KOPT-K1 (cell line): Measurements from ENCODE around the gene FDCSP.
"Not testable (repeated sequence)": the region's sequence is repeated elsewhere in the genome, so short reads cannot be mapped to it uniquely, and the experiment has no call there.

ENCODE experiments used
- H3K27ac ChIP-seq: fragments of 200-600 bp; sonication (generic); 2 replicates; pipeline ENCODE4 v1.5.1; 2016; ENCODE audit warnings: antibody characterized with exemption, mild to moderate bottlenecking, low read depth, low read length; ENCODE audit not compliant: poor library complexity, severe bottlenecking
- H3K36me3 ChIP-seq: fragments of 200-600 bp; sonication (generic); 2 replicates; pipeline ENCODE4 v1.5.1; 2017; ENCODE audit warnings: antibody characterized with exemption, mild to moderate bottlenecking, low read length, moderate library complexity; ENCODE audit not compliant: insufficient read depth
- H3K9me3 ChIP-seq: fragments of 200-600 bp; sonication (generic); 2 replicates; pipeline ENCODE4 v1.5.1; 2017; ENCODE audit warnings: antibody characterized with exemption, low read length, mild to moderate bottlenecking; ENCODE audit not compliant: insufficient read depth, poor library complexity, severe bottlenecking

FDCSP gene

DNA sequence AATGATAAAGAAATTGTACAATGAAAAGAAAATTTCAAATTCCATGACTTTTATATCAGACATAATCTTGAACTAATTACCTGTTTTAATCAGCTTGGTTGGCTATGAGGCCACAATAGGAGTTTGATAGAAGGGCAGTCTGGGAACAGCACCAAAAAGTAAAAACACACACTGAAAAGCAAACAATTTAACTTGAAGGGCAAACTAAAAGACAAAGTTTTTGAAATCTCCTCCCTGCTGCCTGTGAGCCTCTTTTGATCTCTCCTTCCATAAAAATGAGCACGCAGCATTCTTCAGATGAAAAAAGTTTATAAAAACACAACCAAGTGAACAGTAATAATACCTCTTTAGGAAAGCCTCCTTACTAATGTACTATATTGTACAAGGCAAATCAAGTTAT, 22.3 kb upstream of the FDCSP start:
- H3K36me3 ChIP-seq: no peaks in the 10 kb centered on the region
- no peak overlapping the region for H3K27ac ChIP-seq

DNA sequence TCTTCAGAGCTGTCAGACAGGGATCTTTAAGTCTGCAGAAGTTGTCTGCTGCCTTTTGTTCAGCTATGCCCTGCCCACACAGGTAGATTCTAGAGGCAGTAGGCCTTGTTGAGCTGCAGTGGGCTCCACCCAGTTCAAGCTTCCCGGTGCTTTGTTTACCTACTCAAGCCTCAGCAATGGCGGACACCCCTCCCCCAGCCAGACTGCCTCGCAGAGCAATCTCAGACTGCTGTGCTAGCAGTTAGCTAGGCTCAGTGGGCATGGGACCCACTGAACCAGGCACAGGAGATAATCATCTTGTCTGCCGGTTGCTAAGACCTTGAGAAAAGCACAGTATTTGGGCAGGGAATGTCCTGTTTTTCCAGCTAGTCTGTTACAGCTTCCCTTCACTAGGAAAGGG, 13.2 kb upstream of the FDCSP start:
- H3K27ac ChIP-seq, H3K9me3 ChIP-seq, H3K36me3 ChIP-seq: not testable (repeated sequence)

More for the DNA sequence above, 22.3 kb upstream of the FDCSP start:
- no peaks in the 10 kb centered on the region for H3K9me3 ChIP-seq

DNA sequence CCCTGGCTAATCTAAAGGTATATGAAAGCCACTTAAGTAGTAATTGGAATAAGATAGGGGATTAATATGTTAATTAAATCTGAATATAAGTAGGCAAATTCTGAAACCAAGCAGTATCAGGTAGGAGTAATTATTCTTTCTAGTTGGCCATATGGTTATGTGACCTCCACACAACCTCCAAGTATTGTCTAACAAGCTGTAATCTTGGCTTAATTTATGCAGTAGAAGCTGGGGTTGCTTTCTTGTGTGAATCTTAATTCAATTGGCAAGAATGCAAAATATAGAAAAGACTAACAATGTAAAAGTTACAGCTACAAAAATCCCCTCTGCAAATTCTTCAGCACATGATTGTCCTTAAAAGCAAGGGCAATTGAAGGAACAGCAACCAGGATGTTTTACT, 9.8 kb upstream of the FDCSP start:
- not testable (repeated sequence) for H3K36me3 ChIP-seq, H3K27ac ChIP-seq, H3K9me3 ChIP-seq

DNA sequence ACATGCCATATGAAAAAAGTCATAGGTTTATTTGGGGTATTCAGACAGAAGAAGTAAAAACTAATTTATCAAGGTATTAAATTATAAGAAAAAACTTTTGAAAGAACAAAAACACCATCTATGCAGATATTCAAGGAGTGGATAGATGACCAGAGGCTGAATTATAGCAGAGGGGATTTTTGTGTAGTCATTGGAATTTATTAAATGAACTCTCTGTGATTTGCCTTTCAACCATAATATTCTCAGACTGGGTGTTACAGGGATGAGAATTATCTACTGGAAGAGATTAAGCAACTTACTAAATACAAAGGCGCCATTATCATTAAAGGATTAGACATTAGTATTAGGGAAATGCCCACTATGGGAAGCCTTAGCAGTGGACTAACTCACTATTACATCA, 9.4 kb upstream of the FDCSP start:
- H3K36me3 ChIP-seq, H3K27ac ChIP-seq, H3K9me3 ChIP-seq: not testable (repeated sequence)

DNA sequence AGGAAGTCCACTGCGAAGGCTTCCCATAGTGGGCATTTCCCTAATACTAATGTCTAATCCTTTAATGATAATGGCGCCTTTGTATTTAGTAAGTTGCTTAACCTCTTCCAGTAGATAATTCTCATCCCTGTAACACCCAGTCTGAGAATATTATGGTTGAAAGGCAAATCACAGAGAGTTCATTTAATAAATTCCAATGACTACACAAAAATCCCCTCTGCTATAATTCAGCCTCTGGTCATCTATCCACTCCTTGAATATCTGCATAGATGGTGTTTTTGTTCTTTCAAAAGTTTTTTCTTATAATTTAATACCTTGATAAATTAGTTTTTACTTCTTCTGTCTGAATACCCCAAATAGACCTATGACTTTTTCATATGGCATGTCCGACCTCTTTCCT, 4.5 kb upstream of the FDCSP start:
- not testable (repeated sequence) for H3K27ac ChIP-seq, H3K36me3 ChIP-seq, H3K9me3 ChIP-seq

DNA sequence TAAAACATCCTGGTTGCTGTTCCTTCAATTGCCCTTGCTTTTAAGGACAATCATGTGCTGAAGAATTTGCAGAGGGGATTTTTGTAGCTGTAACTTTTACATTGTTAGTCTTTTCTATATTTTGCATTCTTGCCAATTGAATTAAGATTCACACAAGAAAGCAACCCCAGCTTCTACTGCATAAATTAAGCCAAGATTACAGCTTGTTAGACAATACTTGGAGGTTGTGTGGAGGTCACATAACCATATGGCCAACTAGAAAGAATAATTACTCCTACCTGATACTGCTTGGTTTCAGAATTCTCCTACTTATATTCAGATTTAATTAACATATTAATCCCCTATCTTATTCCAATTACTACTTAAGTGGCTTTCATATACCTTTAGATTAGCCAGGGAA, 4.1 kb upstream of the FDCSP start:
- H3K9me3 ChIP-seq, H3K27ac ChIP-seq, H3K36me3 ChIP-seq: not testable (repeated sequence)

DNA sequence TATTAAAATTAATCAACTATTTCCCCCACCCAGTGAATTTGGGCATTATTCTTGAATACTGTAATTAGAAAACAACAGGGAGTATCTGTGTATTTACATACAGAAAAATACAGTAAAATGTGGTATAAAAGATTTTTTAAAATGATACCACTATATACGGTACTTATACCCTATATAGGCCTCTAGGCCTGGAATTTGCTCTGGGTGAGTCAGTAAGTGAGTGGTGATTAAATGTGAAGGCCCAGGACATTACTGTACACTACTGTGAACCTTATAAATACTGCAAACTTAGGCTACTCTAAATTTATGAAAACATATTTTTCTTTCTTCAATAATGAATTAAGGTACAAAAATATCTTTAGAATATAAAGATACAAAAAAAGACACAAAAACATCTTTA, 10.2 kb downstream of the FDCSP start:
- no peaks in the 10 kb centered on the region for H3K9me3 ChIP-seq
- H3K36me3 ChIP-seq: no peaks in the 10 kb centered on the region

DNA sequence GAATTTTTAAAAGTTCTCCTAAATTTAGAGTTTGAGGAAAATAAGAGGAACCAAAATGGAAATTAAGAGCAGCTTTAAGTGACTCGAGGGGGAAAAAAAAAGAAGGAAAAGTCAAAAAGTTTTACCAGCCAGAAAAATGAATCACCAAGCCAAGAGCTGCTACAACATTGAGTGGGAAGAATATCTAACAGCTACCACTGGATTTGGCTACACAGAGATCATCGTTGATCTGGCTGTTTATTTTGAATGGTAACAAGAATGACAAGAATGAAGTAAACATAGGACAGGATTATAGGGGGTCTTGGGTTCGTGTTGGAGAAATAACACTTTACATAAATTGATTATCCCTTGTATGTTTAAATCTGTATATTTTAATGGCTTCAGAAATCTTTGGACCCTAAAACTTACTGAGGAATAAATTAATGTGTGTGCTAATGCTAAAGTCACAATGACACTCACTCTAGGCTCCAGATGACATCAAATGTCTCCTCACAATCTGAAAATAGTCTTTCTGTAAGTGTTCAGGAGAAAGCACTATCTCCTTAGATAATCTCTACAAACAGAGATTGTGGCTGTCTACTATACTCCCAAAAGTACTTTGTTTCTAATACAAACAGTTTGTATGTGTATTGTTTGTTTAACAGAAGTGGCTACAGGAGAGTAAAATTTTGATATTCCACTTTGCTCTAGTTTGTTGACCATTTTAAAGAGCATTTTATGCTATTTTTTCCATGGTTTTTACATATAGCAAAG, 13.4 kb downstream of the FDCSP start:
- H3K36me3 ChIP-seq: no peaks in the 10 kb centered on the region
- no peaks in the 10 kb centered on the region for H3K9me3 ChIP-seq
- no peak overlapping the region for H3K27ac ChIP-seq

More for the DNA sequence above, 10.2 kb downstream of the FDCSP start:
- H3K27ac ChIP-seq: no peak overlapping the region

DNA sequence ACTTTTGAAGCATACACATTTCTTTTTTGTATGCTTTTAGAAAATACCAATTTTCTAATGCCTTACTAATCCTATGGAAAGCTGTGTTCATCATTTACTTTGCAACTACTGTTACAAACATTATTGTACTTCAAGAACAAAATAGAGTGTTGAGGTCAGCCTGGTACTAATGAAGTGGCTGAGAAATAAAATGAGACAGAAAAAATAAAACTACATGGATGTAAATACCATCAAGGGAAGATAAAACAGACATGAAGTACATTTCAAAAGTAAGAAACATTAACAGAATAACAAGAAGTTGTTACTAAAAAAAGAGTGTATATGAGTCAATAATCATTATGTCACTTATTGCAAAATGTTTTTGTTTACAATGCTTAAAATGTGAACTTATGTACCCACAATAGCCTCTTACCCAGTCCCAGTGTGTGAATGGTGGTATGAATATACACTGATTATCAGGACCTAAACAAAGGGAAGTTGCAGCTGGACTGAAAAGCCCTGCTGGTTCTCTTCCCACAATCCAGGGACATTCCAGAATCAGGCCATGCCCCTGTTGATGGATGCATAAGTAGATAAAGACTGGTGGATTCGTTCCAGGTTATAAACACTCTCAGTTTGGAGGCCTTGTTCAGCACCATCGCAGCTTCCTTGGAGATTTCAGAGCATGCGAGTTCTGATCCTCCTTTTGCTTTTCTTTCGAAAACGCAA, 14.1 kb downstream of the FDCSP start:
- Histone ChIP-seq H3K36me3 (no peaks in the 10 kb centered on the region), H3K27ac (no peak overlapping the region), H3K9me3 (no peaks in the 10 kb centered on the region)

DNA sequence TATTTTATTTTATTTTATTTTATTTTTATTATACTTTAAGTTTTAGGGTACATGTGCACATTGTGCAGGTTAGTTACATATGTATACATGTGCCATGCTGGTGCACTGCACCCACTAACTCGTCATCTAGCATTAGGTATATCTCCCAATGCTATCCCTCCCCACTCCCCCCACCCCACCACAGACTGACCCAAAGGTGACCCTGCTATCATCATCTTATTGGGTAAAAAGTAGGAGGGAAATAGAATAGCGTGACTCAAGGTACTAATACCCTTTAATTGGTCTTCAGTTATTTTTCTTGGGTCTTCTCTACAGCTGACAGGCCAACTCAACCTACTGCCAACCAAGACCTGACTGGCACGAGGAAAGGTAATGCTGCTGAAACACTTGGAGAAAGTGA, 16.4 kb downstream of the FDCSP start, which contains the start of gene CSN3:
CSN3 (plus strand) TSS at position 301 of the 400 bp plus-strand sequence. CDS start 2,223 bp downstream, outside the sequence.
- H3K9me3 ChIP-seq, H3K27ac ChIP-seq: not testable (repeated sequence)

DNA sequence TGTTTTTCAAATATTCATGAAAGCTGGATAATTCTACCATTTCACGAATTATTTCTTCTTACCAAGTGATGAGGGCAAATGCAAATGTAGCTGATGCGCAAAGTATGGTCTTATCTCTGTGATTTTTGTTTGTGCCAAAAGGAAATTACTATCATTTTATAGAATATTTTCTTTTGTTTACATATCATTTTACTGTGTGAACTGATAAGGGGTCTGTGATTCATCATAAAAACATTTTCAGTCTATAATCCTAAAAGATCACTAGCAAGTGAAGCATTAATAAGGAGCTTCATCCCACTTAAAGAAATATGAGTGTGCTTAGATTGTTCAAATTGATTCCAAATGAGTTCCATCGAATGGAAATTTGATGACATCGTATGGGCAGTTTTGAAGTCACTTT, 17.2 kb downstream of the FDCSP start:
- Histone ChIP-seq H3K36me3 (no peaks in the 10 kb centered on the region), H3K9me3 (no peaks in the 10 kb centered on the region), H3K27ac (no peak overlapping the region)

More for the DNA sequence above, 16.4 kb downstream of the FDCSP start, which contains the start of gene CSN3:
- H3K36me3 ChIP-seq: not testable (repeated sequence)

DNA sequence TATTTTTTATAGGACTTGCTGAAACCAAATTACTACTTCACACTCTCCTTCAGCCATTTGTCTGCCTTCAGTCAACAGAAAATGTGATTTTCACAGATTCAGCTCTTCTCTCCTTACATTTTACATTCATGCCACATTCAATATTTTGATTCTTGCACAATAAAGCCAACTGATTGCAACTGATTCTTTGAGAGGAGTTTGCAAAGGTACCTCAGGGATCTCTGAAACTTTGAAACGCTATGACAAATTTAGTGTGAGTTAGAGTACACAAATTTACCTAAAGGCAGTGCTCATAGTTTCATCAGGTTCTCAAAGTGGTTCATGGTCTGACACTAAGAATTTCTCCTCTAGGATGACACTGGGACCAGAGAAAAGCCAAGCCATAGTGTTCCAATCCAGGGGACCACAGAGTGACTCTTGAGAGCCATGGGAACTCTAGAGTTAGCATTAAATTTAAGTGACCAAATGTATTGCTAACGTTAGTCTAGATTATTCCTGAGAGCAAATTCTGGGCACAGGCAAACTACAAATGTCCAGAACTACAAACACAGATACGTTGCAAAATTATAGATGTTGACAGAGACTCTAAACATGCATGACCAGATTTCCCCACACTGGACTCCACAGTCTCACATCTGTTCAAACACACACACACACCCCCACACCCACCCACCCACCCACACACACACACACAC, 25.5 kb downstream of the FDCSP start:
- Histone ChIP-seq H3K36me3 (no peaks in the 10 kb centered on the region), H3K27ac (no peak overlapping the region), H3K9me3 (no peaks in the 10 kb centered on the region)

DNA sequence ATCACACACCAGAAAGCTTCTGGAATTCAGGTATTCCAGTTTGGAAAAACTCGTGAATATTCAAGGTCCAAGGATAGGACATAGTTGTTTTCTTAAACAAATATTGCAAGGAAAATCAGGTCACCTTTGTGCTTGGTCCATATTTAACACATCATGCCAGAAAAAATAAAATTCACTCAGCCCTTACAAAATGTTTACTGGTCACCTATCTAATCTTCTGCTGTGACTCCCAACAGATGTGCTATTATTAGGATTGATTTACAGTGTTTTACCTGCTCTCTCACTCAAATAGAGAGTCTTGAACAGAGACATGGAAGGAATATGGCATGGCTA, 26.0 kb downstream of the FDCSP start:
- H3K36me3 ChIP-seq: no peaks in the 10 kb centered on the region
- H3K9me3 ChIP-seq: no peaks in the 10 kb centered on the region
- no peak overlapping the region for H3K27ac ChIP-seq

DNA sequence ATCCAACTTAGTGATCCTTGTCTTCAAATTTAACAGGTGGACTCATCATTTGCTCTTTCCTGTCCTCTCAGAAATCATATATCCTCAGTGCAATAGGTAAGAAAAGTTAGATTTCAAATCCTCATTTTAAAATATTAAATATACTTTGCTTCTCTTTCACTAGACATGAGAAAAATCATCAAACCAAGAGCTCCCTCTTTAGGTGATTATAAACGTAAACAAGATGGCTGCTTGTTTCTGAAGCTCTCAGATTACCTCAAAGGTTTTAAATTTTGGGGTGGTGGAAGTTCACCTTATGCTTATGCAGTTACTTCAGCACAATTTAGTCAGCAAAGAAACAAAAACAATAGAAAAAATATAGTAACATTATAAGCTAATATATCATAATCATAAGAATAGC, 43.8 kb downstream of the FDCSP start:
- no peaks in the 10 kb centered on the region for H3K9me3 ChIP-seq
- H3K36me3 ChIP-seq: no peaks in the 10 kb centered on the region
- no peak overlapping the region for H3K27ac ChIP-seq

DNA sequence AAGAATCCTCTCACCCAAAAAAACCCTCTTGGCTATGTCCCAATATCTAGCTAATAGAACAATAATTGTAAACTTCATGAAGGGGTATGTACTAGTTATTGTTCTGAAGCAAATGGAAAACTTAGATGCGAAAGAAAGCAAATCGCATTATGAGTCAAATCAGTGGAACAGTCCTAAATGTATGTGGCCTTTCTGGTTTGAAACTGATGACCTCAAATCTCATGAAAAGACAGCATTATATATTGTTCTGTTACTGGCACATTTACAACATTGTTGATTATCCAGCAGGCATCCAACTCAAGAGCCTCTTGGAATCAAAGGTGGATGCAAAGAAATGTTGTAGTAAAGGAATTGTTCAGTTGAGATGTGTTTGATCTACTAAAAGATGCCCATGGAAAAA, 51.2 kb downstream of the FDCSP start:
- Histone ChIP-seq H3K36me3 (no peaks in the 10 kb centered on the region), H3K9me3 (no peaks in the 10 kb centered on the region), H3K27ac (no peak overlapping the region)
